ENCODE data around the gene FAM124B.

DNA sequence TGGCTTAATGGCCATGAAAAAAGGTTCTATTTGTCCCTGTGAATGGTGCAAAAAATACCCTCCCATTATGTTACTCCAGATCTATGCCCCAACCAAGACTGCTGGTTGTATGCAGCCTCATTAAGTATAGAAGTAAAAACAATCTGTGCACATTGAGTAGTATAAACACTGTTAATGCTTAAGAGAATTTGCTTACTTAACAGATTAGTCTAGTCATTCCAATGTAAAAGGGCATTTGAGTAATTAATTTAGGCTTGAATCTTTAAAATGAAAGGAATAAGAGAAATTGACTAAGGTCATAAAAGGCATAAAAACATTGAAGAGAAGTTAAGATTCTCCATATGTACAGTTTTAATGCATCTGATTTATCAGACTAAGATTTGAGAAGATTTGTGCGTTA, 51.2 kb downstream of the FAM124B start:
- TF ChIP-seq, protein P1, sequence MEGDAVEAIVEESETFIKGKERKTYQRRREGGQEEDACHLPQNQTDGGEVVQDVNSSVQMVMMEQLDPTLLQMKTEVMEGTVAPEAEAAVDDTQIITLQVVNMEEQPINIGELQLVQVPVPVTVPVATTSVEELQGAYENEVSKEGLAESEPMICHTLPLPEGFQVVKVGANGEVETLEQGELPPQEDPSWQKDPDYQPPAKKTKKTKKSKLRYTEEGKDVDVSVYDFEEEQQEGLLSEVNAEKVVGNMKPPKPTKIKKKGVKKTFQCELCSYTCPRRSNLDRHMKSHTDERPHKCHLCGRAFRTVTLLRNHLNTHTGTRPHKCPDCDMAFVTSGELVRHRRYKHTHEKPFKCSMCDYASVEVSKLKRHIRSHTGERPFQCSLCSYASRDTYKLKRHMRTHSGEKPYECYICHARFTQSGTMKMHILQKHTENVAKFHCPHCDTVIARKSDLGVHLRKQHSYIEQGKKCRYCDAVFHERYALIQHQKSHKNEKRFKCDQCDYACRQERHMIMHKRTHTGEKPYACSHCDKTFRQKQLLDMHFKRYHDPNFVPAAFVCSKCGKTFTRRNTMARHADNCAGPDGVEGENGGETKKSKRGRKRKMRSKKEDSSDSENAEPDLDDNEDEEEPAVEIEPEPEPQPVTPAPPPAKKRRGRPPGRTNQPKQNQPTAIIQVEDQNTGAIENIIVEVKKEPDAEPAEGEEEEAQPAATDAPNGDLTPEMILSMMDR (IDR thresholded peaks at IDR 0.05; ENCODE audit: low read depth, low read length) = no peak
- TF ChIP-seq EZH2phosphoT487 (IDR thresholded peaks at IDR 0.05; ENCODE audit: low read depth) = no peak

All from OCI-LY3 (cell line).